GM12878 (cell line): ENCODE data around the gene MEGF11. TPM values are rescaled to one million over a fixed set of nuclear protein-coding genes. Genes with fewer than 3 reads are reported as not detected.

Source experiments
- ATAC-seq: fragments of 200-7000 bp; cut with Tn5 transposase; 3 replicates; pipeline ENCODE4 v1.9.1; 2020; ENCODE audit warnings: mild to moderate bottlenecking, moderate library complexity
- BruUV-seq: library from RNA; stranded (reverse); fragments of 400-500 nt; replicated peaks from 2 replicates; lab custom pipeline; 2021; lab: Mats Ljungman, UMichigan
- CTCF ChIA-PET: fragments of 300-600 bp; sonication (Branson Sonifier 250); formaldehyde crosslinking; extraction: SDS; loops from one replicate; lab custom pipeline; 2021; ENCODE audit warnings: inconsistent platforms; lab: Yijun Ruan, JAX
- POLR2A ChIA-PET: fragments of 350-600 bp; formaldehyde crosslinking; extraction: SDS; loops from one replicate; lab custom pipeline; 2021; ENCODE audit warnings: inconsistent platforms; lab: Charles Lee
- RAD21 ChIA-PET: fragments of 300-600 bp; sonication (Branson Sonifier 250); formaldehyde crosslinking; loops from one replicate; lab custom pipeline; 2023; ENCODE audit warnings: antibody characterized with exemption; ENCODE audit not compliant: unreplicated experiment; lab: Charles Lee
- SMC1A ChIA-PET: fragments of 300-600 bp; sonication (Branson Sonifier 250); formaldehyde crosslinking; loops from one replicate; lab custom pipeline; 2023; ENCODE audit not compliant: unreplicated experiment, uncharacterized antibody; lab: Charles Lee
- DNase-seq: peaks from one replicate; pipeline ENCODE4 v3.0.0-alpha.2; 2011; ENCODE audit warnings: low read depth, low spot score
- FAIRE-seq: peaks from 3 replicates; lab custom pipeline; 2011; peaks lifted over from hg19 to GRCh38; lab: Jason Lieb, UNC
- H2AFZ ChIP-seq: 2 replicates; pipeline ENCODE4 v1.6.0; 2011; ENCODE audit warnings: low read depth, low read length, control low read depth; ENCODE audit not compliant: control insufficient read depth
- H3K27ac ChIP-seq: 2 replicates; pipeline ENCODE4 v1.5.1; 2011; ENCODE audit warnings: control low read depth; ENCODE audit not compliant: control insufficient read depth, insufficient read depth
- H3K27me3 ChIP-seq, 2 experiments: replicated peaks in 1 of 2; 2 replicates each; pipeline versions ENCODE4 v1.6.0 to v1.6.1; 2011; ENCODE audit warnings: low read length in 1 of 2; ENCODE audit not compliant: control insufficient read depth in 2 of 2, insufficient read depth in 2 of 2
- H3K36me3 ChIP-seq, 2 experiments: 2 replicates each; pipeline ENCODE4 v1.5.1; 2011; ENCODE audit warnings: low read length in 1 of 2; ENCODE audit not compliant: control insufficient read depth in 2 of 2, insufficient read depth in 2 of 2
- H3K4me1 ChIP-seq: 2 replicates; pipeline ENCODE4 v1.6.1; 2011; ENCODE audit warnings: mild to moderate bottlenecking, low read length, moderate library complexity, mixed read lengths; ENCODE audit not compliant: control insufficient read depth, insufficient read depth
- H3K4me2 ChIP-seq: 2 replicates; pipeline ENCODE4 v1.6.0; 2011; ENCODE audit warnings: control low read depth; ENCODE audit not compliant: control insufficient read depth, insufficient read depth
- H3K4me3 ChIP-seq: fragments of 200-600 bp; sonication (generic); 2 replicates; pipeline ENCODE4 v1.5.1; 2016
- H3K79me2 ChIP-seq: 2 replicates; pipeline ENCODE4 v1.6.0; 2011; ENCODE audit warnings: low read length; ENCODE audit not compliant: control insufficient read depth, insufficient read depth
- H3K9ac ChIP-seq: 2 replicates; pipeline ENCODE4 v1.8.0; 2011; ENCODE audit warnings: low read length, control low read depth, mixed read lengths; ENCODE audit not compliant: control insufficient read depth, insufficient read depth
- H3K9me3 ChIP-seq: replicated peaks from 3 replicates; pipeline ENCODE4 v1.5.1; 2011; ENCODE audit warnings: mild to moderate bottlenecking, low read length; ENCODE audit not compliant: control insufficient read depth, insufficient read depth
- H4K20me1 ChIP-seq: 2 replicates; pipeline ENCODE4 v1.6.0; 2011; ENCODE audit not compliant: control insufficient read depth, insufficient read depth
- ATF3 ChIP-seq: IDR thresholded peaks from 2 replicates; pipeline ENCODE4 v1.6.1; 2011; ENCODE audit warnings: low read depth, mild to moderate bottlenecking, low read length, moderate library complexity, borderline replicate concordance; ENCODE audit errors: extremely low read depth
- CBX3 ChIP-seq: fragments of 200-600 bp; sonication (generic); IDR thresholded peaks from 2 replicates; pipeline ENCODE4 v1.6.1; 2016; ENCODE audit warnings: low read depth, borderline replicate concordance
- CHD1 ChIP-seq: IDR thresholded peaks from 2 replicates; pipeline ENCODE4 v1.6.1; 2012; ENCODE audit warnings: low read depth, low read length, improper control_type of control experiment
- CTCF ChIP-seq, 3 experiments: IDR thresholded peaks in 2 of 3; conservative IDR thresholded peaks in 1 of 3; 2 replicates each; pipeline ENCODE4 v1.5.1; 2011; ENCODE audit warnings: low read depth in 3 of 3, low read length in 3 of 3, mild to moderate bottlenecking in 3 of 3, control low read depth in 2 of 3, moderate library complexity in 2 of 3, inconsistent platforms in 1 of 3, mixed read lengths in 1 of 3; ENCODE audit not compliant: control insufficient read depth in 2 of 3, insufficient read depth in 1 of 3; ENCODE audit errors: extremely low read depth in 1 of 3
- HSF1 ChIP-seq: fragments of 150-350 bp; IDR thresholded peaks from 2 replicates; pipeline ENCODE4 v1.6.1; 2014; ENCODE audit warnings: mild to moderate bottlenecking, low read depth, low read length
- NKRF ChIP-seq: fragments of 450-650 bp; conservative IDR thresholded peaks from 2 replicates; pipeline ENCODE4 v1.6.1; 2017; ENCODE audit warnings: mild to moderate bottlenecking, moderate library complexity
- SMAD1 ChIP-seq: fragments of 450-650 bp; IDR thresholded peaks from 2 replicates; pipeline ENCODE4 v1.6.1; 2018; ENCODE audit warnings: mild to moderate bottlenecking, low read depth; ENCODE audit not compliant: partially characterized antibody
- USF1 ChIP-seq: IDR thresholded peaks from 2 replicates; pipeline ENCODE4 v1.6.1; 2011; ENCODE audit warnings: borderline replicate concordance, low read depth, mild to moderate bottlenecking, moderate library complexity, mixed read lengths, low read length; ENCODE audit not compliant: insufficient read depth; ENCODE audit errors: extremely low read length
- ZNF592 ChIP-seq: fragments of 450-650 bp; IDR thresholded peaks from 2 replicates; pipeline ENCODE4 v1.6.1; 2017; ENCODE audit warnings: mild to moderate bottlenecking, moderate library complexity
- WGBS: methylation state at CpG from one replicate; pipeline ENCODE4 v1.1.6; 2016; ENCODE audit warnings: low lambda C conversion rate; ENCODE audit not compliant: insufficient replicate concordance, insufficient coverage; ENCODE audit errors: missing lambda C conversion rate; 5-methylcytosine and 5-hydroxymethylcytosine counted together
- in situ Hi-C: fragments of 300-500 bp; cut with MboI; formaldehyde crosslinking; loops from 9 replicates; pipeline ENCODE4 v1.14.3; 2018; ENCODE audit warnings: mixed read lengths
- intact Hi-C: fragments of 100-400 bp; cut with micrococcal nuclease; formaldehyde crosslinking; loops from one replicate; pipeline ENCODE4 v1.14.2; 2022; ENCODE audit not compliant: unreplicated experiment
- polyA plus RNA-seq, 11 experiments: library from polyadenylated mRNA; depleted of rRNA in 4 of 11; unstranded in 6 of 11; stranded (reverse) in 5 of 11; fragments of >200 nt; fragmentation: Nextera tagmentation in 4 of 11; fragmentation: Illumina TruSeq in 1 of 11; extraction: Ambion mirVana in 4 of 11; extraction: Trizol in 1 of 11; gene quantifications; 1 replicate in 1 of 11; 2 replicates in 10 of 11; pipeline versions ENCODE4 v1.2.1 to v1.2.3, GENCODE V29; 2011 to 2016; ENCODE audit warnings: inconsistent platforms in 2 of 11, missing spikeins in 2 of 11, low read depth in 1 of 11
- total RNA-seq, 4 experiments: library from RNA; depleted of rRNA in 3 of 4; stranded (reverse); fragments of >200 nt in 3 of 4; fragmentation: Illumina TruSeq in 1 of 4; extraction: Trizol in 1 of 4; gene quantifications; 2 replicates each; pipeline versions ENCODE4 v1.2.1 to v1.2.3, GENCODE V29; 2013 to 2021

The MEGF11 gene
- total and polyA plus RNA-seq, 10 of the 15 experiments (the other 5 are each of a cell fraction or from before 2014, with no cell fraction given), result 0.03 to 1.7 (median 0.49) TPM

- FAIRE-seq (peak; percentile 18), ATAC-seq (peak; percentile 7), DNase-seq (no peak)
- H3K4me2 ChIP-seq, result no peak overlapping the region
- H3K36me3 ChIP-seq, result no peaks in the 10 kb centered on the region
- no peak overlapping the region for H2AFZ ChIP-seq
- RAD21 ChIA-PET, result interaction anchor here (1.0 to 1.7 kb wide), 3 partner anchors 8 to 66 kb away, joined by 3 to 7 read pairs (median 4); no protein-coding TSS in a partner anchor
- in situ Hi-C loops, result no loop called here
- intact Hi-C loops, result loop anchor here (2.0 to 10.0 kb wide), 2 partner anchors 66 to 302 kb away; no protein-coding TSS in a partner anchor
- BruUV-seq, result no TSS peak
- SMC1A ChIA-PET, result interaction anchor here (1.0 to 1.1 kb wide), 2 partner anchors 61 to 65 kb away, joined by 4 to 6 read pairs; no protein-coding TSS in a partner anchor
- H3K9me3 ChIP-seq, result no peaks in the 10 kb centered on the region
- POLR2A ChIA-PET, result no interaction called here
- H4K20me1 ChIP-seq, result no peaks in the 10 kb centered on the region
- no peaks in the 10 kb centered on the region for H3K79me2 ChIP-seq
- no peak overlapping the region for H3K4me3 ChIP-seq
- no peaks in the 10 kb centered on the region; the same call in 1 of the 2 replicates for H3K4me1 ChIP-seq
- no peak overlapping the region for H3K9ac ChIP-seq
- peaks cover 0 to 1% of the 10 kb centered on the region in 2 experiments; a peak in 1 of 4 replicates for H3K27me3 ChIP-seq
- H3K27ac ChIP-seq, result no peak overlapping the region
- WGBS, result 5% methylated on average over 9 of the region's 9 CpGs
- CTCF ChIA-PET, result interaction anchor here (0.7 to 3.9 kb wide), 8 partner anchors 24 to 518 kb away, joined by 3 to 19 read pairs (median 4); no protein-coding TSS in a partner anchor
- TF ChIP-seq CBX3, result no peak
- no peak for TF ChIP-seq USF1
- TF ChIP-seq ZNF592, result no peak
- no peak for TF ChIP-seq HSF1
- TF ChIP-seq SMAD1, result no peak
- no peak for TF ChIP-seq ATF3
- TF ChIP-seq NKRF, result no peak
- TF ChIP-seq CTCF (IDR thresholded peaks at IDR 0.05 in 2 of 3, conservative IDR thresholded peaks at IDR 0.05 in 1 of 3; ENCODE audit: control insufficient read depth in 2 of 3, extremely low read depth in 1 of 3, insufficient read depth in 1 of 3, low read depth in 3 of 3, low read length in 3 of 3), result no peak
- no peak for TF ChIP-seq CHD1
Measured at GRCh38 chr15:65982627-65983322, 270.8 kb downstream of the MEGF11 start.
